ENCODE results near the gene APBB1. TPM values are rescaled to one million over a fixed set of nuclear protein-coding genes. Genes with fewer than 3 reads are reported as not detected.

APBB1 gene
- total RNA-seq, 4 donors from 2014 or later = 16.2 to 110 (median 38.0) TPM

GRCh38 chr11:6405052-6405667, 13.7 kb downstream of the APBB1 start:
- intact Hi-C loops (cut with DNase I; ENCODE audit: low total_unique reads) = no loop called here
- Histone ChIP-seq H3K4me1 (peaks cover 0 to 12% of the 10 kb centered on the region in 2 donors), H3K27ac (peak overlapping the region in 1 of 2 donors; percentile 25), H3K27me3 (no peaks in the 10 kb centered on the region), H3K4me3 (no peak overlapping the region), H3K36me3 (no peaks in the 10 kb centered on the region), H3K9me3 (no peaks in the 10 kb centered on the region)
- no peak for TF ChIP-seq POLR2A (IDR thresholded peaks at IDR 0.05)
- no peak for TF ChIP-seq CTCF (IDR thresholded peaks at IDR 0.05)
- peak in 1 of 2 donors; percentile 41 for DNase-seq

DNA sequence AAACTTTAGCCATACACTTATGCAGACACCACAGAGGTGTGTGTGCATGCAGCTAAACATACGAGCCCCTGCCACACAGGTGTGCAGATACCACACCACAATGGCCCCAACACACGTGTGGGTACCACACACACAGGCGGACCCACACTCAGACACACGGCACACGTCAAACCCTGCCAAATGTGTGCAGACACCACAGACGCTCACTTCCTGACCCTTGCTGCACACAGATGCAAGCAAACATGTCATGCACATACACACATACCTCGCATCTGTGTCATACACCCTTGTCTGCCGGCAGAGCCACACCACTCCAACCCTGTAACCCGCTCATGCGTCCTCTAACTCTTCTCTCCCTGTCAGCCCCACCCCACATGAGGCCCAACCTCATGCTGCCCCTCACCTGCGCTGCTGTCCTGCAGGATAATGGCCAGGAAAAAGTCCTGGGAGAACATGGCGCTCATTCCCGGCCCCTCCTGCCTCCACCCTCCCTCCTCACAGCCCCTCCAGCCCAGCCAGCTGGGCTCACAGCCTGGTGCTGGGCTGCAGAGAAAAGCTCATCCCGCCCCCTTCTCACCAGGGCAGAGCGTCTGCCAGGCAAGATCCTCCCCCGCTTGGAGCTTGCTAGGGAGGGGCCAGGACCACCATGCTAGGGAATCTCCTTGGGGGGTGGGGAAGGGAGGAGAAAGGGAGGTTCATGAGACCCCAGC, 14.4 kb downstream of the APBB1 start:
- intact Hi-C loops (cut with DNase I; ENCODE audit: low total_unique reads) = no loop called here
- H3K4me3 ChIP-seq = no peak overlapping the region
- H3K36me3 ChIP-seq = no peaks in the 10 kb centered on the region
- H3K27me3 ChIP-seq = no peaks in the 10 kb centered on the region
- no peak for TF ChIP-seq CTCF (IDR thresholded peaks at IDR 0.05)
- TF ChIP-seq POLR2A (IDR thresholded peaks at IDR 0.05) = no peak
- DNase-seq = no peak
- peaks cover 0 to 12% of the 10 kb centered on the region in 2 donors for H3K4me1 ChIP-seq
- no peaks in the 10 kb centered on the region for H3K9me3 ChIP-seq
- peak overlapping the region in 1 of 2 donors; percentile 25 for H3K27ac ChIP-seq

DNA sequence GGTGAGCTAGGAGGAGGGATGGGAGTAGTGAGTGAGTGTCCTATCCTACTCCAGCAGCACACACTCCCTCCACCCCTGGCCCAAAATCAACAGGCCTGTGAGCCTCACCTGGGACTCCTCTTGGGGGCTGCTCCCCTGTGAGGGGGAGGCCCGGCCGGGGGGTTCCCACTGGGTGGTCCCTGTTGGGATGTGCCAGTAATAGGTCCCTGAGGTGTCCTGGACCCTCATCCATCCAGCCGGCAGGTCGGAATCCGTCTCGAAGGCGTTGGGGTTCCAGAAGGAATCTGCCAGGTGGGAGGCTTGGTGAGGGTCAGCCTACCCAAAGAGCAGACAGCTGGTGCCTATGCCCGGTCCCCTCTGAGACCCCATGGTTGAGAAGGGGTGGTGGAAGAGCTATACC, 15.4 kb downstream of the APBB1 start:
- Histone ChIP-seq H3K4me1 (peaks cover 0 to 12% of the 10 kb centered on the region in 2 donors), H3K9me3 (no peaks in the 10 kb centered on the region), H3K4me3 (no peak overlapping the region), H3K36me3 (no peaks in the 10 kb centered on the region), H3K27ac (no peak overlapping the region), H3K27me3 (no peaks in the 10 kb centered on the region)
- intact Hi-C loops (cut with DNase I; ENCODE audit: low total_unique reads) = no loop called here
- TF ChIP-seq POLR2A (IDR thresholded peaks at IDR 0.05) (no peak), CTCF (IDR thresholded peaks at IDR 0.05) (no peak)
- no peak for DNase-seq

DNA sequence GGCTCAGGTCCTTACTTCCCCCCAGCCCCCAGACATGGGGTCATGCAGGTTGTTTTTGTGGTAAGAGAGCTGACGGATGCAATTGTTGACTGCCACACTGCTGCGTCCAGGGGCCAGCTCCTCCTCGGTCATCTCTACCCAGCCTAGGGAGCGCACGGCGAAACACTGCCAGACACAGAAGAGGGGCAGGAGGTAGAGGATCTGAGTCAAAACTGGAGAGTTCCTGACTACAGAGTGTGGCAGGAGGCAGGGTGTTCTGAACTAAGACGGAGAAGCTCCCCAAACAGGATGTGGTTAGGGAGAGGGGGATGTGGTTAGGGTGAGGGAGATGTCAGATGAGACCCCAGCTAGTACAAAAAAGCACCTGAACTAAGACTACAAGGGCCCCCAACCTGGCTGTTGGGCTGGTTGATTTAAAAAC, 16.3 kb downstream of the APBB1 start:
- no peak overlapping the region for H3K27ac ChIP-seq
- peaks cover 0 to 12% of the 10 kb centered on the region in 2 donors for H3K4me1 ChIP-seq
- H3K9me3 ChIP-seq = no peaks in the 10 kb centered on the region
- no peak overlapping the region for H3K4me3 ChIP-seq
- TF ChIP-seq POLR2A (IDR thresholded peaks at IDR 0.05) (no peak), CTCF (IDR thresholded peaks at IDR 0.05) (no peak)
- intact Hi-C loops (cut with DNase I; ENCODE audit: low total_unique reads) = no loop called here
- no peaks in the 10 kb centered on the region for H3K36me3 ChIP-seq
- no peak for DNase-seq
- H3K27me3 ChIP-seq = no peaks in the 10 kb centered on the region

- H3K4me3 ChIP-seq = no peak overlapping the region
- H3K36me3 ChIP-seq = no peaks in the 10 kb centered on the region
- no peak overlapping the region for H3K27ac ChIP-seq
- no peak for TF ChIP-seq CTCF (IDR thresholded peaks at IDR 0.05)
- TF ChIP-seq POLR2A (IDR thresholded peaks at IDR 0.05) = no peak
- intact Hi-C loops (cut with DNase I; ENCODE audit: low total_unique reads) = no loop called here
- no peak for DNase-seq
- H3K4me1 ChIP-seq = peaks cover 0 to 12% of the 10 kb centered on the region in 2 donors
- H3K27me3 ChIP-seq = no peaks in the 10 kb centered on the region
- H3K9me3 ChIP-seq = no peaks in the 10 kb centered on the region
Measured at GRCh38 chr11:6402061-6402470, 16.8 kb downstream of the APBB1 start.
